HG02678 (cell line): ENCODE measurements around the gene CCDC146.
"Not testable (repeated sequence)": the region's sequence is repeated elsewhere in the genome, so short reads cannot be mapped to it uniquely, and the experiment has no call there.

Experiments used
- ATAC-seq: cut with Tn5 transposase; IDR thresholded peaks from one replicate; pipeline ENCODE4 v1.9.1; 2021; ENCODE audit warnings: mild to moderate bottlenecking, moderate library complexity; ENCODE audit not compliant: unreplicated experiment

CCDC146 gene

DNA sequence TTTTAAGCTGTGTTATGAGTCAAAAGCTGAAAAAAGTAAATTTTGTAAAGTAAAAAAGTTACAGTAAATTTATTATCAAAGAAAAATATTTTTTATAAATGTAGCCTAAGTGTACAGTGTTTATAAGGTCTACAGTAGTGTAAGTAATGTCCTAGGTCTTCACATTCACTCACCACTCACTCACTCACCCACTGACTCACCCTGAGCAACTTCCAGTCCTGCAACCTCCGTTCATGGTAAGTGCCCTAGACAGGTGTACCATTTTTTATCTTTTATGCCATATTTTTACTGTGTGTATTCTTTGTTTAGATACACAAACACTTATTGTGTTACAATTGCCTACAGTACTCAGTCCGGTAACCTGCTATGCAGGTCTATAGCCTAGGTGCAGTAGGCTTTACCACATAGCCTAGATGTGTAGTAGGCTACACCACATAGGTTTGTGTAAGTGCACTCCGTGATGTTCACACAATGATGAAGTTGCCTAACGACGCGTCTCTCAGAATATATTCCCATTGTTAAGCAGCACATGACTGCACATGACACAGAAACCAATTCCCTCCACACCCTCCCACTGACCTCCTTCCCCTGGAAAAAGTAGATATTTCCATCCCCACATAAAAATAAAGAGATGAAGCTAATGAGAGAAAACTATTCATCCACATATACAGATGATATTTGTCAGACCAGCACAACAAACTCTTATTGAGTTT, 122.0 kb downstream of the CCDC146 start:
- no peak for ATAC-seq

DNA sequence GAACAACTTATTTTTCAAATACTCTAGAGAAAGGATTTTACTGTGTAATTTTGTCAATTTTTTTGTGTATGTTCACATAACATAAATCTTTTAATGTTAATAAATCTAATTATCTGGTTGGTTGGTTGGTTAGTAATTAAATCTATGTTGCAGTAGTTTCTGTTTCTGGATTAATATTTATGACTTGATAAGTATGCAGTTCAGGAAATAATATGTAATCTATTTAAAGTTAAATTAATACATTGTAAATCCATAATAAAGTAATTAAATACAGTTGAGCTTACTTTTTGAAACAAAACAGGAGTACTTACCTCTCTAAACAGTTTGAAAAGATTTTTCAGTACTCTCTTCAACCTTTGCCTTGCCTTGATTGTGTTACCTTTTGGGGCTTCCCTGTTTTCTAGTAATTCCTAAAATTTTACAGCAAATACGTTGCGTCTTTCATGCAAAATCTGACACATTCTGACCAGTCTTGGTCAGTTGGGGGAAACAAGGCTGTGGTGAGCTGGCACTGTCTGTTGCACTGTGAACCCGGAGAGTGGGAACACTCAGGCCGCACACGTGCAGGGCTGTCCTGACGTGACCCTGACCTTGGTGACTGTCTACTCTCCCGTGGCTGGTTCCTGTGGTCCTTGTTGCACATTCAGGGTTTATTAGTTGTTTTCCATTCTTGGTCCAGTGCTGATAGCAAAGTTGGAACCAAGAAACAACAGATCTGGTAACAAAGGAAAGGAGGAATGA, 122.8 kb downstream of the CCDC146 start:
- no peak for ATAC-seq

DNA sequence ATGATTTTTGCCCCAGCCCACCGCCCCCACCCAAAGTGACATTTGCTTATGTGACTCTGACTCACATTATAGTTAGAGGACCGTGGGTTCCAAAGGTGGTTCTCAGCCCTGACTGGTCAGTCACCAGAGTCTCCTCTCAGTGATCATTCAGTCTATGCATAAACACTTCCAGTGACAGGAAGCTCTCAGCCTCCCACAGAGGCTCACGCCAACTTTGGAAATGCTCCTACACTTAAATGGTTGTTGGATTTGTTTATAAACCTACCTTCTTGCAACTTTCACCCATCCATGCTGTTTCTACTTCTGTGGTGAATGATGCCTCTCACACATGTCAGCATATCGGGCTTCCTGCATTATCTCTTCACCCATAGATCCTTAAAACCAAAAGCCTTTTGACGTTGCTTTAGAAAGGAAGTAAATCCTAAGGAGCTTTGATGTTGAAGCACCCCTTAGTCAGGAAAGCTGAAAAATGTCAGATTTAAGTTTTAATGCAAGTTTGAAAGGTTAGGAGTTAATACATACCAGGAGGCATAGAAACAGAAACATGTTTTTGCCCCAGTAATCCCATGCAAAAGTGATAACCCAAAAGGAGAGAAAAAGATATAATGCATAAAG, 123.7 kb downstream of the CCDC146 start:
- ATAC-seq = no peak

DNA sequence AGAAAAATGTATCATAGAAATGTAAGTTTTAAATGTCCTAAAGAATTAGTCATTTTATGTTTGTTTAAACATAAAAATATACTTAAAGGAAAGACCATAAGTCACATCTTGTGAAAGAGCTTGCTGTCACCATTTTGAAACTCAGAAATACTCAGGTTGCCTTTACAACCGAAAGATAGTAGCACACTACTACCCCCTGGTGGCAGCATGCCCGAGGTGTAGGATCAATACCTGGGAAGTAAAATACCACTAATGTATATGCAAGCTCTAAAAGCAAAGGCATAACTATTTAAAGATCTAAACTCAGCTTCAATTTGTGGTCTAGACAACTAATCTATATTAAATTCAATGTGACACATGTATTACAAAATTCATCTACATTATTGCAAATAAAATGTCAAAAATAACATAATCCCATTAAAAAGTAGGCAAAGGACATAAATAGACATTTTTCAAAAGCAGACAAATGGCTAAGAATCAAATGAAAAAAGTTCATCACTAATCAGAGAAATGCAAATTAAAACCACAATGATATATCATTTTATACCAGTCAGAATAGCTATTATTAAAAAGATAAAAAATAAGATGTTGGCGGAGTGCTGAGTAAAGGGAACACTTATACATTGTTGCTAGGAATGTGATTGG, 124.9 kb downstream of the CCDC146 start:
- ATAC-seq = peak; percentile 91

DNA sequence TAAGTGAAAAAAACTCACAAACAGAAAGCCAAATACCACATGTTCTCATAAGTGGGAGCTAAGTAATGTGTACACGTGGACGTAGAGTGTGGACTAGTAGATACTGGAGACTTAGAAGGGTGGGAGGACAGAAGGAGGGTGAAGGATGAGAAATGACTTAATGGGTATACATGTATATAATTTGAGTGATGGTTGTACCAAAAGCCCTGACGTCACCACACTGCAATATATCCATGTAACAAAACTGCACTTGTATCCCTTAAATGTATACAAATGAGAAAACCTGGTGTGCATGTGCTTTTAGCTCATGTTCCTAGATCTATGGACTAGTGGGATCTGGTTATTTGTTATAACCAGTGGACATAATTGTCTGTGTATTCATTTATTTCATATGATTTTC, 125.7 kb downstream of the CCDC146 start:
- no peak for ATAC-seq

DNA sequence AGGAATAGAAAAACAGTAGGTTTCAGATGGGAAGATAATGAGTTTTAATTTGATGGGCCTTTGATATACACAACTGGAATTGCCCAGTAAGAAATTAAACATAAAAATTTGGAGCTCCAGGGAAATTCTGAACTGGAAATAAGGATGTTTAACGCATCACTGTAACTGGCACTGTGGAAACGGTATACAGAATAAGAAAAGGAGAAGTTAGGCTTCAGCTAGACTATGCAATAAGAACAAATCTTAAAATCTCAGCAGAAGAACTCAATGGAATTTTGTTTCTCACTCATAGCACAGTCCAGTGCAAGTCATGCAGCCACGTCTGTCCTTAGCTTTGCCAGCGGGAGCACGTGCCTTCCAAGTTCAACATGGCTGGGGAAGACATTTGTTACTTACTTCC, 130.1 kb downstream of the CCDC146 start:
- ATAC-seq = no peak

DNA sequence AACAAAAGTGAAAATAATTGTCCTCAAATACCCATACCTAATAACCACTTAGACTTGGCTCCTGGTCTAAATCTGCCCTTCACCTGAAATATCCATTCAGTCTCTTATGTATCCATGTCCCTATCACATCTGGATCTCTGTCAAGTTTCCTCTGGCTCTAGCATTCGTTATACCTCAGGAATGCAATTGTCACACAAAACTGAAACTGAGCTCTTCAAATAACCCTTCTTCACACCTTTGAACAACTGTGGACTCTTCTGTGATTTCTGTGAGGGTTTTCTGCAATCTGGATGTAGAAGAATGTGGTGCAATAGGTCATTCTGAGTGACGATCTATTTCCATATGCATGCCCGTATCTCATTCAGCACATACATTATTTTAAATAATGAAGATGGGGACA, 130.7 kb downstream of the CCDC146 start:
- no peak for ATAC-seq

DNA sequence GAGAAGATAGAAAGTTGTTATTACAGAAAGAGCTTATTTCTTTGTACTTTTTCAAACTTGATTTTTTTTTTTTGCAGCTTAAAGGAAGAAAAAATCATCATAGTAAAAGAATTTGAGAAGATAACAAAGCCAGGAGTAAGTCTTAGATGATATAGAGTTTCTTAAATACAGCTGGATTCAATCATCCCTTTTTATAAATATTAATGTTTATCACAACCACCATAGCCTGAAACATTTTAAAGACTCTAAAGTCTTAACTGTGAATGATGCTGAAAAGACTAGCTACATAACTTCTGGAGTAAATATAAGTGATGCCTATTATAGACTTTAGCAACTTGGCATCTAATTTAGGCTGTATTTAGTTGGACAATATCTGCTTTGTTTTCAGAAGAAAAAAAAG, 132.0 kb downstream of the CCDC146 start:
- no peak for ATAC-seq

DNA sequence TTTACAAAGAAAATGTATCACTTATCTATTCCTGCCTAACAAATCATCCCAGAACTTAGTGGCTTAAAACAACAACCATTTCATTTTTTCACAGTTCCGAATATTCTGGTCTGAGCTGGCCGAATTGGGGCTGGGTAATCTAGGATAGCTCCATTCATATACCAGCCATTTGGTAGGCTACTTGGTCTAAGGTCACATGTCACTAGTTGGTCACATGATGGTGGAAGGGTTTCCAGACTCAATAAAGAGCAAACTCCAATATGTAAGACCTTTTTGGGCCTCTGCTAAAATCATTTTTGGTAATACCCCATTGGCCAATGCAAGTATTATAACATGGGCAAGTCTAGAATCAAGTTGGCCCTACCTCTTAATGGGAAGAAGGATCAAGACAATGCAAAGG, 132.5 kb downstream of the CCDC146 start:
- ATAC-seq = no peak

DNA sequence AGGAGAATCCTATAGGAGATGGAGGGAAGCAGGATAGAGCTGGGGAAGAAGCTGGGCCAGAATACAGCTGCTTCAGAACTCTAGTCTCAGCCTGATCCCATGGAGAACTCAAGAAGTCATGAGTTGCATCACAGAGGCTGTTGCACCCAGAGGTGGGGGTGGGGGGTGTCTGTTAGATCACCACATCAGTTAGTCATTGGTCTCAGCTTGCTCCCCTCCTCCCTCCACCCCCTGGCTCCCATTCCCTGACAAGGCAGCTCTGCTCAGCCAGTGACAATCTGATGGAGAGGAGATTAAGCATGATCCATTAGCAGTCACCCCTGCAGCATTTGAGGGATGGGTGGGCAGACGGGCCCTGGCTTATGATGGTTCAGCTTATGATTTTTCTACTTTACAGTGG, 135.6 kb downstream of the CCDC146 start:
- no peak for ATAC-seq

DNA sequence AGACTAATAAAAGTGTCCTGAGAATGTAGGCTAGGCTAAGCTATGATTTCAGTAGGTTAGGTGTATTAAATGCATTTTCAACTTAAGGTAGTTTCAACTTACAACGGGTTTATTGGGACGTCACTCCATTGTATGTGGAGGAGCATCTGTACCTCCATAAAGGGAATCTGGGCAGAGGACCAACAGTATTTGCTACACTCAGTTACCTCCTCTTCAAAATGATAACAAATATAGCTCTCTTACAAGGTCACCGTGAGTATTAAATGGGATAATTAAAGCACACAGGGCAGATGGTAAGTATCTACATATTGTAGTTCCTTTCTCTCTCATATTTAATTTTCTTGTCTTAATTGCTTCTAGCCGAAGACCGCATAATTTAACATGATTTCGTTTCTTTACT, 136.2 kb downstream of the CCDC146 start:
- ATAC-seq = no peak

DNA sequence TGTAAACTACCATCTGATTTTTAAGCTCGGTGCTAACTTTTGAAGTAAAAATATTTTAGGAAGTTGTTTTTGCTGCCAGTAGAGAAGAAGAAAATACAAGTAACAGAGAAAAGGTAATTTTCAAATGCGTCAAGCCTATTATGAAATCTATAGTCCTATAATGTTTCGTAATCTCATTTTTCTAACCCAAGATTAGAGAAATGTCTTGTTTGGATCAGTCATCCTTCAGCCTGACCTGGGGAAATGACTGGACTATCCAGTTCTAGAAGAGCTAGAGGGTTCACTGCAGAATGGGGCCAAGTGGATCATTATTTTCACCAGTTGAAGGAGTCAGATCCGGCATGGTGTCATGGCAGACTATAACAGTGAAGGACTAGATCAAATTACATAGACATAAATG, 139.9 kb downstream of the CCDC146 start:
- ATAC-seq = no peak

DNA sequence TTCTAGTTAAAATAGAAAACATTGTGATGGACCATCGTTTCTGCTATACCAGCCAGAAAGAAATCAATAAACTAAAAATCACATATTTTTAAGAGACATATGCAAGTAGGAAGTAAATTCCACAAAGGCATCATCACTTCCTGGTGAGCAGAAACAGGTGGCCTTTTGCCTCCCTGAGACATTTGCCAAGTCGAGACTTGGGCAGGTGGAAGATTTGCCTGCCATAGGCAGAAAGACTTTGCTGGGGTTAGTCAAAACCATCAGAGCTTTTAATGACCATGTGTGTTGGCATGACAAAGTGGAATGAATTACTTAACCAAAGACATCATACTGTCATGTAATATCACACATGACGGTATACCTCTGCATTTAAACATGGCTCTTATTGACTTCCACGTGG, 143.3 kb downstream of the CCDC146 start:
- ATAC-seq = no peak

DNA sequence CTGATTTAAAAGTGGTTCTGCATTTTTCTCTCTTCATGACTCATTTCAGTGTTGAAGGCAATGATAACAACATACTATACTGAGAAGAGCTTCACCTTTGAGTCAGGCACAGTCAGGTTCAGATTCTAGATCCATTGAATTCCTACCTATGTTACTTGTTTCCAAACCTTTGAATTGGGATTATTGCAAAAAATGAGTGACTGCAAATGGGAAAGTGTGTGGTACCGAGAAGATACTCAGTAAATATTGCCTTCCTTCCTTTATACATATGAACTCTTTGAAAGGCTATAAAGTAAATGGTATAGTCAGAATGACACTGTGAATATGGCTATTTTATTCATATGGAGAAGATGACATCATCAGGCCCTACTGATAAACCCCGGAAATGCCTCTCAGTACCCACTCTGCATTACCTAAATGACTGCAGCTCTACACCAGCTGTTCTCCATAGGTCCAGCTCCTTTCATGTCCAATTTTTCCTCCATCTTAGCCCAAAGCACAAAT, 143.9 kb downstream of the CCDC146 start:
- peak; percentile 82 for ATAC-seq

DNA sequence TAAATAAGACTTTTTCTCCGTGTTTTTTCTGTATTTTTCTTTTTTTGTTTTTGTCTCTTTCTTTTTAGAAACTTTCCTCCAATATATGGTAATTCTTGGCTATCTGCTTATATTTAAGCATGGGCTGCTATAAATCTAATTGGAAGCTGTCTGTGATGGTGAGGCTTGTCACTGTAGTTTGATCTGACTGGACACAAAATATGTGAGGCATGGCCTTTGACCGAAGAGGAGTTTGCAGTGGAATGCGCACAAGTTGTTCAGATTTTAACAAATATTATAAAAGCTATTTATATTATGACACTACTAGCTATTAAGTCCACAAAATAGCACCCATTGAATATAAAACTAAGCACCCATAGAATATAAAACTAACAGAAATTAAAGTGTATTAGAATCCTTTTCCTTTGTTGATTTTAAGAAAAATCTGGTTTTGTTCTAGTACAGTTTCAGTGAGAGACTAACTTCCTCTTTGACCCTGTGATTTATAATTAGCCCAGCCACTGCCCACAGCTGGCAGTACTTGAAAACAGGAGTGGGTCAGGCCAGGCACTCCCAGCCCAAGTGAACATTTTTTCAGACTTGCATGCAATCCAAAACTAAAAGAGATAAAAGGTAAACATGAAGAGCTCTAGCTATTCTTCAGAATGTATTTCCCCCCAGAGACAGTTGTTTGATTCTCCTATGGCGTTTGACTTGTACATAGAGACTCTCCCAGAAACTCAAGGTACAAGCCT, 147.1 kb downstream of the CCDC146 start:
- ATAC-seq = peak; percentile 85

DNA sequence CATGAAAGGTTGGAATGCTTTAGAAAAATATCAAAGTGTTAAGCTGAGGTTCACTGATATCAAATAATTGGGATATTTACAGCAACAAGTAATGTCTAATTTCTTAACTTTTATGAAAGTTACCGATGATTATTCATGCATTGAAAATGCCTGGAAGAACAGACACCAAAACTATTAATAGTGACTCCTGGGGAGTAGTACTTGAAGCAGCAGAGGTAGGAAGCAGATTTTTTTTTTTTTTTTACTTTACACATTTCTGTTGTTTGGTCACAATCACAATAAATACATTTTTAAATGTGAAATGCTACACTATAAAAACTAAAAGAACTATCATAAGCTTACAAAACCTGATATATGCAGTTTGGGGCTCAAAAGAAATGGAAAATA, 147.7 kb downstream of the CCDC146 start:
- no peak for ATAC-seq

DNA sequence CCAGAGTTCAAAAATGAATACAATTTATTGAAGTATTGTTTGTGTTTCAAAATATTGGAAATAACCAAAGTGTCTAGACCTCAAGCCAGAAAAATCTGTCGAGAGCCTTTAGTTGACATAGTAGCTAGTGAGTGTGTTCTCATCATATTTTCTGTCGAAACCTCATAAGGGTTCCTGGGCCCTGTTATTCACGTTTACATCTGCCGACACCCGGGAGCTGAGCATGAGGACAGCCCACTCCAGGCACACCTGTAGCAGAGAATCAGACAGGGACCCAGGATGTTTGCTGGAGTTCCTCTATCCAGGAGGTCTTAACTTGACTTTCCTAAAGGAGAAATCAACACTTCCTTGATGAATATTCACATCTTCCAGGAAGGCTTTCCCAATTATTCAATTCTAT, 149.4 kb downstream of the CCDC146 start:
- no peak for ATAC-seq

DNA sequence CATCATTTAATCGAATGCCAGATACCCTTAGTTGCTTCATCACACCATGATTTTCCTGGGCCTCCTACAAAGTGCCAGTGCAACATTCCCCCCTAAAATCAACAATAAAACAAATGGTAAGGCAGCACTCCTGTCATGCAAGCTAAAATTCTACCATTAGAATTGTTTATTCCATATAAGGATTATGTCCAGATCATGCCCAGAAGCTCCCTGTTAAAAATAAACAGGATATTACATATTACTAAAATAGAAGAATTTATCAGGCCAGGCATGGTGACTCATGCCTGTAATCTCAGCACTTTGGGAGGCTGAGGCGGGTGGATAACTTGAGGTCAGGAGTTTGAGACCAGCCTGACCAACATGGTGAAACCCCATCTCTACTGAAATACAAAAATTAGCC, 153.2 kb downstream of the CCDC146 start:
- ATAC-seq = not testable (repeated sequence)

DNA sequence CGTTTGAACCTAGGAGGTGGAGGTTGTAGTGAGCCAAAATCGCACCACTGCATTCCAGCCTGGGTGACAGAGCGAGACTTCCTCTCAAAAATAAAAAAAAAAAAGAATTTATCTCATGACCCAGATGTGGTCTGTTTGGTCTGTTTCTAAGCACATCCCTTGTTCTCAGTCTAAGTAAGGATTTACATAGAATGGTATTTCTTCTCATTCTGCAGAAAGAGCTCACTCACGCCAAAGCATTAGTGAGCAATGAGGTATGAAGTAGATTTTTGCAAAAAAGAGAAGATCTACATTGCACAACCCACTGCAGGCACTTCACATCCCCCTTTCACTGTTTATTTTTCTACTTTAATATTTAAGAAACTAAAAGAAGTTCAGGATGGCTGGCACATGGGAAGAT, 153.7 kb downstream of the CCDC146 start:
- no peak for ATAC-seq

DNA sequence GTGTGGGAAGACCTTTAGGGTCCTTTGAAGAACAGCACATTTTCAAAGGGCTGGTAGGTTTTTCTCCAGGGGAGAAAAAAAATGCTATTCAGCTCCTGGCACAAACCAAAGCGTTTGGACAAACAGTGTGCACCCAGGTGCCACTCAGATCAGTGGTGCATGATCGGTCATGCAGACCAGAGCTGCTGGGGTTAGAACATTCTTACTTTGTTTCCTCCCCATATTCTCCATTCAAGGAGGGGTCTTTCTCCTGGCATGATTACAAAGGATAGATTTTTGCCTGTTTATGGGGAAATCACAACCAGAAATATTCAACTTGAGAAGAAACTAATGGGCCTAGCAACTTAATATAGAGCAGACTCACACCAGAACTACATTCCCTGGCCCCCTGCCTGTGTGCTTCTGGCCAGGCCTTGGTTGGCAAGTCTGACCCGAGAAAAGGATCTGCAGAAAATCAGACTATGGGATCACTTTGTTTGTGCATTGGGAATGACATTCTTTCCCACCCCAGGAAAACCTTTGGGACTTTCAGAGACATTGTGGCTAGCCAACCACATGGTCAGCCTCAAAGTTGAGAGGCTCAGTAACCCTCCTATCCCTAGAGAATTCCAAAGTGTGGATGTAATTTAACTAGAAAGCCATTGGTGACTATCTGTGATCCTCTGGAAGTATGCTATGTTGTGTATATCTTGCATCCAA, 159.5 kb downstream of the CCDC146 start:
- no peak for ATAC-seq
